ENCODE results near the gene GUCY1A2.

GRCh38 chr11:106761240-106761639 is 257.0 kb downstream of the GUCY1A2 start:
- TF ChIP-seq, protein P1, sequence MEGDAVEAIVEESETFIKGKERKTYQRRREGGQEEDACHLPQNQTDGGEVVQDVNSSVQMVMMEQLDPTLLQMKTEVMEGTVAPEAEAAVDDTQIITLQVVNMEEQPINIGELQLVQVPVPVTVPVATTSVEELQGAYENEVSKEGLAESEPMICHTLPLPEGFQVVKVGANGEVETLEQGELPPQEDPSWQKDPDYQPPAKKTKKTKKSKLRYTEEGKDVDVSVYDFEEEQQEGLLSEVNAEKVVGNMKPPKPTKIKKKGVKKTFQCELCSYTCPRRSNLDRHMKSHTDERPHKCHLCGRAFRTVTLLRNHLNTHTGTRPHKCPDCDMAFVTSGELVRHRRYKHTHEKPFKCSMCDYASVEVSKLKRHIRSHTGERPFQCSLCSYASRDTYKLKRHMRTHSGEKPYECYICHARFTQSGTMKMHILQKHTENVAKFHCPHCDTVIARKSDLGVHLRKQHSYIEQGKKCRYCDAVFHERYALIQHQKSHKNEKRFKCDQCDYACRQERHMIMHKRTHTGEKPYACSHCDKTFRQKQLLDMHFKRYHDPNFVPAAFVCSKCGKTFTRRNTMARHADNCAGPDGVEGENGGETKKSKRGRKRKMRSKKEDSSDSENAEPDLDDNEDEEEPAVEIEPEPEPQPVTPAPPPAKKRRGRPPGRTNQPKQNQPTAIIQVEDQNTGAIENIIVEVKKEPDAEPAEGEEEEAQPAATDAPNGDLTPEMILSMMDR (IDR thresholded peaks at IDR 0.05; ENCODE audit: low read depth, low read length): no peak
- TF ChIP-seq POLR2A (IDR thresholded peaks at IDR 0.05; ENCODE audit: extremely low read depth, insufficient read length): no peak
